ENCODE results near the gene TMEM14B.
A peak's percentile ranks its signal among the peaks of the same experiment; 100 is the strongest.
"Not testable (repeated sequence)": the region's sequence is repeated elsewhere in the genome, so short reads cannot be mapped to it uniquely, and the experiment has no call there.

TMEM14B gene

GRCh38 chr6:10751757-10752156 lies 4.2 kb downstream of the TMEM14B start:
- not testable (repeated sequence) for H3F3A ChIP-seq (ENCODE audit: low read depth); H3K27me3 ChIP-seq (ENCODE audit: insufficient read depth, low read length, poor library complexity, severe bottlenecking); H3K9me2 ChIP-seq (replicated peaks; ENCODE audit: low read depth, low read length); H3K9ac ChIP-seq (ENCODE audit: low read depth, low read length, poor library complexity, severe bottlenecking); H3K9me3 ChIP-seq (ENCODE audit: insufficient read depth, low read depth, low read length); H3K4me3 ChIP-seq (ENCODE audit: low read length, poor library complexity, severe bottlenecking); H2AFZ ChIP-seq (ENCODE audit: low read length)
- peaks cover 44% of the 10 kb centered on the region for H3K4me1 ChIP-seq (ENCODE audit: insufficient read depth, low read length, poor library complexity, severe bottlenecking)
- peaks cover 19% of the 10 kb centered on the region; the same call in 1 of the 2 replicates for H3K36me3 ChIP-seq (ENCODE audit: insufficient read depth, low read length)
- H3K4me2 ChIP-seq (ENCODE audit: low read depth, low read length, poor library complexity, severe bottlenecking) = peak overlapping the region; percentile 98
- H4K20me1 ChIP-seq (ENCODE audit: insufficient read depth, low read length, poor library complexity, severe bottlenecking) = peaks cover 23% of the 10 kb centered on the region
- peaks cover 84% of the 10 kb centered on the region for H3K79me2 ChIP-seq (ENCODE audit: insufficient read depth, low read length)

GRCh38 chr6:10756085-10756484 lies 8.5 kb downstream of the TMEM14B start:
- Histone ChIP-seq H3K4me1 (ENCODE audit: insufficient read depth, low read length, poor library complexity, severe bottlenecking) (peaks cover 14% of the 10 kb centered on the region), H3K36me3 (ENCODE audit: insufficient read depth, low read length) (peaks cover 28% of the 10 kb centered on the region; the same call in 1 of the 2 replicates), H3K79me2 (ENCODE audit: insufficient read depth, low read length) (peaks cover 46% of the 10 kb centered on the region), H3K9me3 (ENCODE audit: insufficient read depth, low read depth, low read length) (no peaks in the 10 kb centered on the region), H3K4me2 (ENCODE audit: low read depth, low read length, poor library complexity, severe bottlenecking) (peak overlapping the region; percentile 26), H3K4me3 (ENCODE audit: low read length, poor library complexity, severe bottlenecking) (no peak overlapping the region), H2AFZ (ENCODE audit: low read length) (no peak overlapping the region), H4K20me1 (ENCODE audit: insufficient read depth, low read length, poor library complexity, severe bottlenecking) (no peaks in the 10 kb centered on the region), H3F3A (ENCODE audit: low read depth) (no peaks in the 10 kb centered on the region), H3K9ac (ENCODE audit: low read depth, low read length, poor library complexity, severe bottlenecking) (no peak overlapping the region), H3K27me3 (ENCODE audit: insufficient read depth, low read length, poor library complexity, severe bottlenecking) (no peaks in the 10 kb centered on the region), H3K9me2 (replicated peaks; ENCODE audit: low read depth, low read length) (no peaks in the 10 kb centered on the region)
- no peak for TF ChIP-seq EZH2phosphoT487 (IDR thresholded peaks at IDR 0.05; ENCODE audit: borderline replicate concordance)
- TF ChIP-seq, protein P1, sequence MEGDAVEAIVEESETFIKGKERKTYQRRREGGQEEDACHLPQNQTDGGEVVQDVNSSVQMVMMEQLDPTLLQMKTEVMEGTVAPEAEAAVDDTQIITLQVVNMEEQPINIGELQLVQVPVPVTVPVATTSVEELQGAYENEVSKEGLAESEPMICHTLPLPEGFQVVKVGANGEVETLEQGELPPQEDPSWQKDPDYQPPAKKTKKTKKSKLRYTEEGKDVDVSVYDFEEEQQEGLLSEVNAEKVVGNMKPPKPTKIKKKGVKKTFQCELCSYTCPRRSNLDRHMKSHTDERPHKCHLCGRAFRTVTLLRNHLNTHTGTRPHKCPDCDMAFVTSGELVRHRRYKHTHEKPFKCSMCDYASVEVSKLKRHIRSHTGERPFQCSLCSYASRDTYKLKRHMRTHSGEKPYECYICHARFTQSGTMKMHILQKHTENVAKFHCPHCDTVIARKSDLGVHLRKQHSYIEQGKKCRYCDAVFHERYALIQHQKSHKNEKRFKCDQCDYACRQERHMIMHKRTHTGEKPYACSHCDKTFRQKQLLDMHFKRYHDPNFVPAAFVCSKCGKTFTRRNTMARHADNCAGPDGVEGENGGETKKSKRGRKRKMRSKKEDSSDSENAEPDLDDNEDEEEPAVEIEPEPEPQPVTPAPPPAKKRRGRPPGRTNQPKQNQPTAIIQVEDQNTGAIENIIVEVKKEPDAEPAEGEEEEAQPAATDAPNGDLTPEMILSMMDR (conservative IDR thresholded peaks at IDR 0.05; ENCODE audit: low read length) = no peak

DNA sequence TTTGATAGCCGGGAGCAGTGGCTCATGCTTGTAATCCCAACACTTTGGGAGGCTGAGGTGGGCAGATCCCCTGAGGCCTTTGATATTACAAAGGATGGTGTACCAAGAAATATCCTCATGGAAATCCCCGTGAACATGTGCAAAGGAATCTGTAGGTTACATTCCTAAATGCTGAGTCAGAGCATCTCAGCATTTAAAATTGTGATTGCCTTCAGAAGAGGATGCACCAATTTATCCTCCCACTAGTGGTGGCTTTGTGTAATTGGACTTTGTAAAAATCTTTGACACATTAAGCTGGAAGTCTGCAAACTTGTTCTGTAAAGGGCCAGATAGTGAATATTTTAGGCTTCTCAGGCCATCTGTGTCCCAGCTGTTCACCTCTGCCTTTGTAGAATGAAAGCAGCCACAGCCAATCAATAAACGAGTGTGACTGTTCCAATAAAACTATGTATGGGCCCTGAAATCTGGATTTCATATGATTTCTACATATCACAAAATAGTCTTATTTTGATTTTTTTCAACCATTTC lies 11.8 kb downstream of the TMEM14B start:
- Histone ChIP-seq H3K4me3 (ENCODE audit: low read length, poor library complexity, severe bottlenecking) (no peak overlapping the region), H3K79me2 (ENCODE audit: insufficient read depth, low read length) (peaks cover 21% of the 10 kb centered on the region; the same call in 1 of the 2 replicates), H3K36me3 (ENCODE audit: insufficient read depth, low read length) (peaks cover 25% of the 10 kb centered on the region; the same call in 1 of the 2 replicates), H3K9me2 (replicated peaks; ENCODE audit: low read depth, low read length) (no peaks in the 10 kb centered on the region), H3K9me3 (ENCODE audit: insufficient read depth, low read depth, low read length) (no peaks in the 10 kb centered on the region), H2AFZ (ENCODE audit: low read length) (no peak overlapping the region), H3K9ac (ENCODE audit: low read depth, low read length, poor library complexity, severe bottlenecking) (no peak overlapping the region), H3F3A (ENCODE audit: low read depth) (no peaks in the 10 kb centered on the region), H4K20me1 (ENCODE audit: insufficient read depth, low read length, poor library complexity, severe bottlenecking) (no peaks in the 10 kb centered on the region), H3K4me1 (ENCODE audit: insufficient read depth, low read length, poor library complexity, severe bottlenecking) (no peaks in the 10 kb centered on the region), H3K4me2 (ENCODE audit: low read depth, low read length, poor library complexity, severe bottlenecking) (no peak overlapping the region), H3K27me3 (ENCODE audit: insufficient read depth, low read length, poor library complexity, severe bottlenecking) (no peaks in the 10 kb centered on the region)
- no peak for TF ChIP-seq EZH2phosphoT487 (IDR thresholded peaks at IDR 0.05; ENCODE audit: borderline replicate concordance)
- TF ChIP-seq, protein P1 (conservative IDR thresholded peaks at IDR 0.05; ENCODE audit: low read length) = peak; percentile 66

DNA sequence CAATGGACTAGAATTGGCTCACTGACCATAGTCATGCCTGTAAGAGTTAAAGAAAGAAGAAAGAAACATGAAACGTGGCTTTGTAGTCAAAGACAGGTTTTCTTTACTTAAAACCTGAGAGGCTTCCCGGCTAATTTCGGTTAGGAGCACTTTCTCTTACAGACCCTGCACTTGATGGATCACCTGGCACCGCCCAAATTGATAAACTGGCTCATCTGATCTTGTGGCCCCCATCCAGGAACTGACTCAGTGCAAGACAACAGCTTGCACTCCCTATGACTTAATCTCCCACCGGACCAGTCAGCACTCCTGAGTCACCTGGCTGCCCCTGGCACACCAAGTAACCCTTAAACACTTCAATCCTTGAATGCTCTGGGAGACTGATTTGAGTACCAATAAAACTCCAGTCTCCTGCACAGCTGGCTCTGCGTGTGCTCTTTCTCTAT lies 12.3 kb downstream of the TMEM14B start:
- no peak for TF ChIP-seq EZH2phosphoT487 (IDR thresholded peaks at IDR 0.05; ENCODE audit: borderline replicate concordance)
- TF ChIP-seq, protein P1 (conservative IDR thresholded peaks at IDR 0.05; ENCODE audit: low read length) = no peak
- no peaks in the 10 kb centered on the region for H3K9me2 ChIP-seq (replicated peaks; ENCODE audit: low read depth, low read length)
- no peaks in the 10 kb centered on the region for H3K27me3 ChIP-seq (ENCODE audit: insufficient read depth, low read length, poor library complexity, severe bottlenecking)
- H3K9ac ChIP-seq (ENCODE audit: low read depth, low read length, poor library complexity, severe bottlenecking) = no peak overlapping the region
- H3F3A ChIP-seq (ENCODE audit: low read depth) = no peaks in the 10 kb centered on the region
- no peaks in the 10 kb centered on the region for H4K20me1 ChIP-seq (ENCODE audit: insufficient read depth, low read length, poor library complexity, severe bottlenecking)
- no peaks in the 10 kb centered on the region for H3K9me3 ChIP-seq (ENCODE audit: insufficient read depth, low read depth, low read length)
- H2AFZ ChIP-seq (ENCODE audit: low read length) = no peak overlapping the region
- H3K4me1 ChIP-seq (ENCODE audit: insufficient read depth, low read length, poor library complexity, severe bottlenecking) = no peaks in the 10 kb centered on the region
- peaks cover 24% of the 10 kb centered on the region; the same call in 1 of the 2 replicates for H3K36me3 ChIP-seq (ENCODE audit: insufficient read depth, low read length)
- peaks cover 15% of the 10 kb centered on the region; the same call in 1 of the 2 replicates for H3K79me2 ChIP-seq (ENCODE audit: insufficient read depth, low read length)
- H3K4me2 ChIP-seq (ENCODE audit: low read depth, low read length, poor library complexity, severe bottlenecking) = no peak overlapping the region
- no peak overlapping the region for H3K4me3 ChIP-seq (ENCODE audit: low read length, poor library complexity, severe bottlenecking)

Measured in Loucy (cell line).